Osteocyte (in vitro differentiated cells): Measurements from ENCODE around the gene CD44. TPM values are rescaled to one million over a fixed set of nuclear protein-coding genes. Genes with fewer than 3 reads are reported as not detected.

Experiments
- DNase-seq: peaks from one replicate; pipeline ENCODE4 v3.0.0; 2021; ENCODE audit warnings: mixed read lengths; ENCODE audit not compliant: unreplicated experiment; ENCODE audit errors: extremely low spot score
- H3K27ac Mint-ChIP-seq: one replicate; pipeline ENCODE4 v1.8.0; 2021; ENCODE audit warnings: mild to moderate bottlenecking, mixed read lengths; ENCODE audit not compliant: unreplicated experiment
- H3K27me3 Mint-ChIP-seq: one replicate; pipeline ENCODE4 v1.8.0; 2021; ENCODE audit warnings: mixed read lengths; ENCODE audit not compliant: unreplicated experiment
- H3K36me3 Mint-ChIP-seq: one replicate; pipeline ENCODE4 v1.8.0; 2021; ENCODE audit warnings: mixed read lengths; ENCODE audit not compliant: unreplicated experiment
- H3K4me1 Mint-ChIP-seq: one replicate; pipeline ENCODE4 v1.8.0; 2021; ENCODE audit warnings: mixed read lengths; ENCODE audit not compliant: unreplicated experiment
- H3K4me3 Mint-ChIP-seq: one replicate; pipeline ENCODE4 v1.8.0; 2021; ENCODE audit warnings: mild to moderate bottlenecking, moderate library complexity, mixed read lengths; ENCODE audit not compliant: unreplicated experiment
- H3K9me3 Mint-ChIP-seq: one replicate; pipeline ENCODE4 v1.8.0; 2021; ENCODE audit warnings: mixed read lengths; ENCODE audit not compliant: unreplicated experiment
- total RNA-seq: library from RNA; stranded (reverse); gene quantifications from 2 replicates; pipeline ENCODE4 v1.2.1, GENCODE V29; 2021
- TF ChIP-seq, protein P1 (sequence below): fragments of 200-600 bp; sonication (generic); IDR thresholded peaks from 2 replicates; pipeline ENCODE4 v1.5.0; 2021; ENCODE audit warnings: antibody characterized with exemption, mild to moderate bottlenecking, moderate library complexity

CD44 gene
- total RNA-seq, 1 donor from 2014 or later: 283 TPM

DNA sequence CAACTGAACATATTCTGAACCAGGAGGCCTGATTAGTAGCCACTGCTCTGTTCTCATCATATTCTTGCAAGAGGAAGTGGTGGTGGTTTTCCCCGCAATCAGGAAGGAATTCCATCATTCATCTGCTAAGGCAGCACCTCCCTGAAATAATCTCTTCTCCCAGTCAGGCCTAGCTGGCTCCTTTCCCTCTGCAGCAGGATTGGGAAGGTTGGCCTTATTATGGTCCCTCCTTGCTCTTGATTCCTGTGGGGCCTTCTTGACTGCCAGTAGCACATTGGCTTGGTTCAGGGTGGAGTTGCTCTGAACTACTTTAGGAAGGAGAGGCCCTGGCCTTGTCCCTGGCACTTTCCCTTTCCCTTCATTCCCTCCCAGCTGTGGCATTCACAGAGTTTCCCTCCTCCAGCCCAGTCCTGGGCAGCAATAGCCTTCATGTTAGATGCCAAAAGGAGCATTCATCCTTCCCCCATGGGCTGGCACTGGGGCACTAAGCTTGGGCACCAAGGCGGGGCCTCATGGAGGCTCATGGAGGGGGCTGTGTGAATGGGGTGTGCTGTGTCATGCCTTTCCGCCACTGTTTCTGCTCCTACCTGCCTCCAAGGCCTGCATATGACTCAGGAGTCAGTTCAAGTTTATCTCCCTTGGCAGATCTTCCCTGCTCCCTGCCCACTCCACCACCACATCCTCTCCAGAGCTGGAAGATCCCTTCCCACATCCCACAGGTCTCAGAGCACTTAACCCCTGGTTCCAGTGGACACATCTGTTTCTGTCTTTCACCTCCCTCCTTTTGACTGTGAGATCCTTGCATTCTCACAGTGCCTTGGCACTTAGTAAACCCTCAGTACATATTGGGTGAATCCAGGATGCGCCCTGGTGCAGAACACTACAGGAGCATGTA is 27.6 kb upstream of the CD44 start:
- Mint-ChIP-seq H3K27me3 (no peaks in the 10 kb centered on the region), H3K4me1 (peaks cover 6% of the 10 kb centered on the region), H3K36me3 (no peaks in the 10 kb centered on the region), H3K27ac (no peak overlapping the region), H3K4me3 (no peak overlapping the region), H3K9me3 (no peaks in the 10 kb centered on the region)
- no peak for DNase-seq
- TF ChIP-seq, protein P1, sequence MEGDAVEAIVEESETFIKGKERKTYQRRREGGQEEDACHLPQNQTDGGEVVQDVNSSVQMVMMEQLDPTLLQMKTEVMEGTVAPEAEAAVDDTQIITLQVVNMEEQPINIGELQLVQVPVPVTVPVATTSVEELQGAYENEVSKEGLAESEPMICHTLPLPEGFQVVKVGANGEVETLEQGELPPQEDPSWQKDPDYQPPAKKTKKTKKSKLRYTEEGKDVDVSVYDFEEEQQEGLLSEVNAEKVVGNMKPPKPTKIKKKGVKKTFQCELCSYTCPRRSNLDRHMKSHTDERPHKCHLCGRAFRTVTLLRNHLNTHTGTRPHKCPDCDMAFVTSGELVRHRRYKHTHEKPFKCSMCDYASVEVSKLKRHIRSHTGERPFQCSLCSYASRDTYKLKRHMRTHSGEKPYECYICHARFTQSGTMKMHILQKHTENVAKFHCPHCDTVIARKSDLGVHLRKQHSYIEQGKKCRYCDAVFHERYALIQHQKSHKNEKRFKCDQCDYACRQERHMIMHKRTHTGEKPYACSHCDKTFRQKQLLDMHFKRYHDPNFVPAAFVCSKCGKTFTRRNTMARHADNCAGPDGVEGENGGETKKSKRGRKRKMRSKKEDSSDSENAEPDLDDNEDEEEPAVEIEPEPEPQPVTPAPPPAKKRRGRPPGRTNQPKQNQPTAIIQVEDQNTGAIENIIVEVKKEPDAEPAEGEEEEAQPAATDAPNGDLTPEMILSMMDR: no peak

DNA sequence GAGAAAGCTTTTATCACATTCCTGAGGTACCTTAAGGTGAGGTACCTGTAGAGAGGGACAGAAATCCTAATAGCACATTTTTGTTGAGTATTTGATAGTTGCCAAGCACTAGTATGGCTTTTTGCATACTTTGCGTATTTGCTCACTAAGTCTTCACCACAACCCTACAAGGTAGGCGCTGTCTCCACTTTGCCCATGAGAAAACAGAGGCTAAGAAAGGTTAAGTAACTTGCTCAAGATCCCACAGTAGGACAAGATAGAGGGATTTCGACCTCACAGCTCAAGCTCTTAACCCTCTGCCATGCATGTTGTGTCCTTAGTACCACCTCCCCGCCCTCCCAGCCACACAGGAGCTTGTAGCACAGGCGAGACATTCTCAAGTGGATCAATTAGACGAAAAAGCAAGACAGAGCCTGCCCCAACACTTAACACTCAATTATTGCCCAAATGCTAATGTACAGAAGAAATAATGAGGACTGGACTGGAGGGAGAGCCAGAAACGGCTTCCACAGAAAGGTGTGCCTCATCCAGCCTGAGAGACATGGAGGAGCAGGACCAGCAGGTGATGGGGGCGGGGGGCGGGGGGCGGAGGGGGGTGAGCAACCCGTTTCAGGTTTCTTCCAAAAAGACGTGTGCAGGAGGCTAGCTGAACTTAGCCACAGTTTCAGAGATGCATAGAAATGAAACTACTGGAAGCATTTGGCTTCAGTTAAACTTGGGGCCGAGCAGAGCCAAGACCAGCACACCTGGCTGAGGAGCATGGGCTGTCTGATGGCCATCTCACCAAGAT is 26.7 kb upstream of the CD44 start:
- peaks cover 7% of the 10 kb centered on the region for H3K4me1 Mint-ChIP-seq
- no peaks in the 10 kb centered on the region for H3K36me3 Mint-ChIP-seq
- DNase-seq: no peak
- no peak overlapping the region for H3K4me3 Mint-ChIP-seq
- H3K27ac Mint-ChIP-seq: no peak overlapping the region
- TF ChIP-seq, protein P1: no peak
- no peaks in the 10 kb centered on the region for H3K27me3 Mint-ChIP-seq
- no peaks in the 10 kb centered on the region for H3K9me3 Mint-ChIP-seq

DNA sequence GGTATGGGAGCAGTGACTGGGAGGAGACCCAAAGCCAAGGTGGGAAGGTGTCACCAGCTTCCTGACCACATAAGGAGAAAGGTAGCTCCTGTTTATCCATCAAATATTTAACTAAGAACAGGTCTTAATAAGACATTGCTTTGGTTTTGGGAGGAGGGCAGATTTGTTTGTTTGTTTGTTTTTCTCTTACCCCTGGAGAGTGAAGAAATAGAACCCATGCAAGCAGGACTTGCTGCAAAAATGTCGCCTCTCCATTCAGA is 26.2 kb upstream of the CD44 start:
- no peaks in the 10 kb centered on the region for H3K27me3 Mint-ChIP-seq
- H3K4me1 Mint-ChIP-seq: peaks cover 9% of the 10 kb centered on the region
- H3K36me3 Mint-ChIP-seq: no peaks in the 10 kb centered on the region
- no peak overlapping the region for H3K27ac Mint-ChIP-seq
- no peaks in the 10 kb centered on the region for H3K9me3 Mint-ChIP-seq
- H3K4me3 Mint-ChIP-seq: no peak overlapping the region
- TF ChIP-seq, protein P1: no peak
- no peak for DNase-seq

DNA sequence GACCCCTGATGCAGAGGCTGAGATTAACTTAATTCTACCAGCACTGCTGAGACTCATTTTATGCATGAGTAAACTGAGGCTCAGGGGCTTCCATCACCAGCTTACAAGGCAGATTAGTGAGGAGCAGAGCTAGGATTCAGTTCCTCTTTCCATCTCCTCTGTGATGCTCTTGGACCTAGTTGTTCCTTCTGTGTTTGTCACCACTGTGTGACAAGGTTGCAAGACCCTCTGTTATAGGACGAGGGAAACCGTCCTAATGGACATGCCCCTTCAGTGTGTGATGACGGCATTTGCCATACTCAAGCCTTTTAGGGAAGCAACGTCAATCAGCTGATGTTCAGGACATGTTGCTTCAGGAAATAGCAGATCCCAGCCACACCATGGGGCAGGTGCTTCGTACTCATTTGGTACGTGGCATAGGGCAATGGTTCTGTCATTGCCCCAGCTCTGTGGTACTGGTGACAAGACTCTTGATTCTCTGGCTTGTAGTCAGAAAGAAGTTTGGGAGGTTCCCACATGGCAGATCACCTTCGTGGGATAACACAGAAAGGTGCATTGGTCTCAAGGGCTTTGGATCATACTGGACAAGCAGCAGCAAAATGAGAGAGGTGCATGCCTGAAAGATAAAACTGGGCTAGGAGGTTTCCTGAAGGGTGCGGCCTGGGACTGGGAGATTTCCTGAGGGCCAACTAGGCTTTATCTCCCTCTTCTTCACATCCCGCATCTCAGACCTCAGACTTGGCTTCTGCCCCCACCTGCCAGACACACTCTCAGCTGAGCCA is 23.9 kb upstream of the CD44 start:
- no peaks in the 10 kb centered on the region for H3K36me3 Mint-ChIP-seq
- TF ChIP-seq, protein P1: no peak
- no peak for DNase-seq
- peaks cover 11% of the 10 kb centered on the region for H3K27me3 Mint-ChIP-seq
- no peaks in the 10 kb centered on the region for H3K9me3 Mint-ChIP-seq
- no peak overlapping the region for H3K27ac Mint-ChIP-seq
- peaks cover 9% of the 10 kb centered on the region for H3K4me1 Mint-ChIP-seq
- H3K4me3 Mint-ChIP-seq: no peak overlapping the region

DNA sequence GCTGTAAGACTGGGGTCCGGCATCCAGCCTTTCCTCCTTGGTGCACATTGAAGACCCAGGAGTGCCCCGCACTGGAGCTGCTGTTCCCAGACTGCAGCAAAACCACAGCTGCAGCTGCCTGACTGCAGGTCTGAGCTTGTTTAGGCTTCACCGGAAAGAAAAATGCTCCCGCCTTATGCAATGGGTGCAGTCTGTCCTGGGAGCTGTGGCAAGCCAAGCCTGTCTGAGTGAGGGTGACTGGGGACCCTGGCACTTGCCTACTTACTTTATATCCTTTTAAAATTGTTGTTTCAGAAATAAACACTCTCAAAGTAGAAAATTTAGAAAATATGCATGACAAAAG is 23.3 kb upstream of the CD44 start:
- no peak overlapping the region for H3K27ac Mint-ChIP-seq
- TF ChIP-seq, protein P1: no peak
- no peaks in the 10 kb centered on the region for H3K9me3 Mint-ChIP-seq
- H3K36me3 Mint-ChIP-seq: no peaks in the 10 kb centered on the region
- no peak overlapping the region for H3K4me3 Mint-ChIP-seq
- H3K27me3 Mint-ChIP-seq: peaks cover 13% of the 10 kb centered on the region
- no peak for DNase-seq
- peaks cover 9% of the 10 kb centered on the region for H3K4me1 Mint-ChIP-seq
